GM18499 (cell line): ENCODE measurements around the gene CILP2.

Source experiments
- ATAC-seq: cut with Tn5 transposase; IDR thresholded peaks from one replicate; pipeline ENCODE4 v1.9.1; 2021; ENCODE audit warnings: moderate number of reproducible peaks; ENCODE audit not compliant: insufficient read depth, unreplicated experiment

Gene CILP2

DNA sequence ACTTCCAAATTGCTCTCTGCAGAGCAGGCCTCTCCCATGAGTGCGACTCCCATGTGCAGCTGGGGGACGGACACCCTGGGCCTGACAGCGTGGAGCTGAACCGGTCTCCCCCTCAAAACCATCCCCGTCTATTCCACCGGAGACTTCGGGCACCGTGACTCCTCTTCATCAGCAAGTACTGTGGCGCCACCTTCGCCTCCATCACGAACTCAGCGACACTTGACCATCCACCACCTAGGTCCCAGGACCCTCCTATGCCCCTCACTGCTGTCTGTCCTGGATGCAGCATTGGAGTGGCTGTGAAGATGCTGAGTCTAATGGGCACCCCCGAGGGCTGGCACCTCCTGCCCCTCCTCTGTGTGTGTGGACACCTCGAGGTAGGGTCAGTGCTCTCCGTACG, 20.6 kb downstream of the CILP2 start:
- ATAC-seq: no peak

DNA sequence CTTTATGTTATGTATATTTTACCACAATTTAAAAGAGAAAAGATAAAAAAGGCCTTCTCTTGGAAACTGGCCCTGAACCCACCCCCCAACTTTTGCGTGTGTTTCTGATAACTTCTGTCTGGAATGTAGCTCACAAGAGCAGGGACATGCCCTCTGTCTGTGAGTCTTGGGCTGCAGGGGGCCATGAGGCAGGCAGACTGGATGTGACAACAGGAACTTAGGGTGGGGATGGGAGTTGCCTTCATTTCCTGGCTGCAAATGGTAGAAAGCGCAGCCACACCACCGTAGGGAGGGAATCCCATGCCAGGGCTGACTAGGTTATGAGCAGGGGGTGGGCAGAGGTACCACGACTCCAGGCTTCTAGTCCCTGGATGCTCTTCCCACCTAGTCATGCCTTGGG, 21.9 kb downstream of the CILP2 start:
- no peak for ATAC-seq

DNA sequence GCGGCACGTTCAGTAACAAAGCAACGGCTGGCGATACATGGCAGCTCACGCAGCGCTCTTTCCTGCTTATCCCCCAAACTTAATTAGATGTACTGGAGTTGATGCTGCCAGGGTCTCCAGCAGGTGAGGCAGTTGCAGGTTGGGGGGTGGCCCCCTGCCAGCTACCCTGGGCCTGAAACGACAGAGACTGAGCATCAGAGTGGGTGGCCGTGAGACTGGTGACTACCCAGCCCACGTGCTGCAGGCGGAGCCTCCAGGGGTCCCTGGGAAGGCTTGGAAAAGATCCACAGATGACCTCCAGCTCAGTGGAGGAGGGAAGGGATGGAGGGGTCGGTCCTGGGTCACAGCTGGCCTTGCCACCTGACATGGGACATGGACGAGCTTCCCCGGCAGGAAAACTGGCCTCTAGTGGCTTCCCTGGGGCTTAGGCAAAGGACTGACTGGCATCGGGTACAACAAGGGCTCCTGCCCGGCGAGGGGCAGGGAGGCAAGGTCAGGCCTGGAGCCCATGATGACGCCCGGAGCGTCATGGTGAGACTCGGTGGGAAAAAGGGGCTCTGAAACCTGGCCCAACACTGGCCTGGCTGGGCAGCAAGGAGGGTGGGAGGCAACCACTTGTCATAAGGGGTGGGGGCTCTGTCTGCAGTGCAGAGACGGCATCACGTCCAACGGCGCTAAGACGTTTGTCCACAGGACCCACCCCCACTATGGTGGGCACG, 24.0 kb downstream of the CILP2 start:
- ATAC-seq: no peak

DNA sequence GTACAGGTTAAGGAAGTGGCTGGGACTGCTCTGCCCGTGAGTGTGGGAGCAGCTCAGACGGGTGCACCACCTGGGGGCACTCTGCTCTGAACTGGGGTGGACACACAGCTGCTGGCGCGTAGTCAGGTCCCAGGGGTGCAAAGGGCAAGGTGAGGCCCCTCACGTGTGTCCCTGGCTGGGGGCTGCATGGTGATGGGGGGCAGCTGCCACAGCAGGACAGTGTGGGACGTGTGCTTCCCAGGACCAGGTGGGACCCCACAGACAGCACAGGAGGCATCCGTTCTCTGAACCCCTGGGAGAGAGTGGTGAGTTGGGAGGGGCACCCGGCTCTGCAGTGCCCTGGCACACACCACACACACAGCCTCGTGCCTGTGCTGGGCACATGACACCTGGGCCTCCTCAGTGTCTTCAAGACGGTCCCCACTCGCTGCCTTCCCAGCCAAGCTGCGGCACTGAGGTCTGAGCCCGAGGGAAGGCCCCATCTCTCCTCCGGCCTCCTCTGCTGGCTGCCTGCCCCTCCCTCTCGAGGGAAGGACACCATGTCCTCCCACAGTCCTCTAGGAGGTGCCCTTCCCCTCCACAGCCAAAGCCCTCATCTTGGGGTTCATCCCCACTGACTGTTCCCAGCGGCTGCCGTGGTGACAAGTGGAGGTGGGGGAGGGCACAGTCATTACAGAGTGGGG, 24.7 kb downstream of the CILP2 start:
- no peak for ATAC-seq

DNA sequence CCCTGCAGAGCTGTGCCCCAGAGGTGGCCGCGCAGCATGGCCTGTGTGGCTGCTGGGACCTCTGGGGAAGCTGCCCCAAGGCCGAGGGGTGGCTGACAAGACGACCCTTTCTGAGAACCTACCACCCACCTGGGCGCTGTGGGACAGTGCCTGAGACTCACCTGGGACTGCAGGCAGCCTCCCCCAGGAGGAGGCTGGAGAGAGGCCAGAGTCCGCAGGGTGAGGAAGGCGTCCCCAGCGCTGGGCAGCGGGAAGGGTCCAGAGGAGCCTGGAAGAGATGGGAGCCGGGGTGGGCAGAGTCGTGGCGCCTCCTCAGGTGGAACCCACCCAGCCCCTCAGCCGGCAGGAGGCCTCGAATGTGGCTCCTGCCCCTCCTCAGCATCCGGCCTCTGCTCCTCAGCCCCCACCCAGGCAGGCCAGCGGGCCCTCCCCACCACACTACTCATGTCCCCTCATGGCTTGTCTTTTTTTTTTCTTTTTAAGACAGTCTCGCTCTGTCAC, 25.3 kb downstream of the CILP2 start:
- ATAC-seq: no peak

DNA sequence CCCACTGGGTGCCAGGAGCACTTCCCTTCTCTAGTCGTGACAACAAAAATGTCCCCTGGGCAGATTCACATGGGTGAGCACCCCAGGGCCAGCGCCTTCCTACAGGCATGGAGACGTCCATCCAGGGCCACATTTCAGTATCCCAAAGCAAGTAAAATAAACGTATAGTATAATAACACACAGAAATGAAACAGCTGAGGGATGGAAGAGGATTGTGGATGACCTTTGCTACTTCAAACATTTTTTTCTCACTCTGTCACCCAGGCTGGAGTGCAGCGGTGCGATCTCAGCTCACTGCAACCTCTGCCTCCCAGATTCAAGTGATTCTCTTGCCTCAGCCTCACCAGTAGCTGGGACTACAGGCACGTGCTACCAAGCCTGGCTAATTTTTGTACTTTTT, 28.2 kb downstream of the CILP2 start:
- no peak for ATAC-seq

DNA sequence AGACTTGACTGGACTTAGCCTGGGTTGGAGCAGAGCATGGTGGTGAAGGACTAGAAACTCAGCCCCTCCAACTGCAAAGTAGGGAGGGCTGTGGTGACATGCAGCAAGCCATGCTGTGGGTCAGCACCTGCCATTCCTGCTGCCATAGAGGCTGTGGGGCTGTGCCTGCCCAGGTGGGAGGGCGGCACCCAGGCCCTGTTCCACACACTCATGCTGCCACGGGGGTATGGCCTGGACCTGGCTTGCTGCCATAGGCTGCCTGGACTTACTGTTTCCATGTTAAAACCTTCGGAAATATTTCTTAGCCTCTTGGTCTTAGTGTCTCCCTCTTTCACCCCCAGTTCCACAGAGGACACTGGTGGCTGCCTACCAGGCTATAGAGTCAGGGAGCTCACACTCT, 29.3 kb downstream of the CILP2 start:
- ATAC-seq: no peak

DNA sequence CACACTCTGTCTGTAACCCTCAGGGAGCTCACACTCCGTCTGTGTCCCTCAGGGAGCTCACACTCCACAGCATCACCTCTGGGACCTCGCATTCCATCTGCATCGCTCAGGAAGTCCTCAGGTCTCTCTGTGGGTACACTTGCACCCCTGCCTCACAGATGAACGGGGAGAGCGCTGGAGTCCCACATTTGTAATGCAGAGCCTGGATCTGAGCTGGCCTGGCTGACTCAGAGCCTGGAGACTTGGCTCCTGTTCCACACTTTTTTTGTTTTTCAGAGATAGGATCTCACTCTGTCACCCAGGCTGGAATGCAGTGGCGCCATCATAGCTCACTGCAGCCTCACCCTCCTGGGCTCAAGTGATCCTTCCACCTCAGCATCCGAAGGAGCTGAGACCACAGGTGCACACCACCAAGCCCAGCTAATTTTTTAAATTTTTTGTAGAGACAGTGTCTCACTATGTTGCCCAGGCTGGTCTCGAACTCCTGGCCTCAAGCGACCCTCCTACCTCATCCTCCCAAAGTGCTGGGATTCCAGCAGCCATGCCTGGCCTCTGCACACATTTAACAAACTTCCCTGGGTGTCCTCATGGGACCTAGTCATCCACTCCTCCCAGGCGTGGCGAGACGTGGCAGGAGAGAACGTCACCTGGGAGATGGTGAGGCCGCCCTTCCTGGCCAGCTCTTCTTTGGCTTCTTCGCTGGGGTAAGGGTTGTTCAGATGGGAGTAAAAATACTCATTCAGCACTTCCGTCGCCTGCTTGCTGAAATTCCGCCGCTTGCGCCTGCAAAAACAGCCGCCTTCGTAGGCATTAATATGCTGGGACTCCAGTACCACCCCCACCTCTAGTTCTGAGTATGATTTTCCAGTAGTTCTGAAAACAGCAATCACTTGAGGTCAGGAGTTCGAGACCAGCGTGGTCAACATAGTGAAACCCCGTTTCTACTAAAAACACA, 31.0 kb downstream of the CILP2 start:
- no peak for ATAC-seq

DNA sequence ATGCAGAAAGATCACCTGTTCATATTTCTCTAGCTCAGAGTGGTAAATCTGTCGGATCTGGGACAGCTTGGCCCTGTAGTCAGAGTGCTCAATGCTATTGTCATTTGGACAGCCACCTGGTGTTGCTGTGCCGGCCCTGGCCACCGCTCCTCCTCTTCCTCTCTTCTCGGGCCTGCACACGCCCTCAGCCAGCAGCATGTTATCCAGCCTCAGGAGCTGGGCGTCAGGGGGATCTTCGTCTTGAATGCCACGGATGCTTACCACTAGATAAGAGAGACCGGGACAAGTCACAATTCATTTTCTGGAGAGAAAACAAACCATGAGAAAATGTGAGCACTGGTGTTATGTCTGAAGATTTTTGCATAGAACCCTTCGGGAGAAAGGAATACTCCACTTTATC, 32.5 kb downstream of the CILP2 start:
- ATAC-seq: no peak

DNA sequence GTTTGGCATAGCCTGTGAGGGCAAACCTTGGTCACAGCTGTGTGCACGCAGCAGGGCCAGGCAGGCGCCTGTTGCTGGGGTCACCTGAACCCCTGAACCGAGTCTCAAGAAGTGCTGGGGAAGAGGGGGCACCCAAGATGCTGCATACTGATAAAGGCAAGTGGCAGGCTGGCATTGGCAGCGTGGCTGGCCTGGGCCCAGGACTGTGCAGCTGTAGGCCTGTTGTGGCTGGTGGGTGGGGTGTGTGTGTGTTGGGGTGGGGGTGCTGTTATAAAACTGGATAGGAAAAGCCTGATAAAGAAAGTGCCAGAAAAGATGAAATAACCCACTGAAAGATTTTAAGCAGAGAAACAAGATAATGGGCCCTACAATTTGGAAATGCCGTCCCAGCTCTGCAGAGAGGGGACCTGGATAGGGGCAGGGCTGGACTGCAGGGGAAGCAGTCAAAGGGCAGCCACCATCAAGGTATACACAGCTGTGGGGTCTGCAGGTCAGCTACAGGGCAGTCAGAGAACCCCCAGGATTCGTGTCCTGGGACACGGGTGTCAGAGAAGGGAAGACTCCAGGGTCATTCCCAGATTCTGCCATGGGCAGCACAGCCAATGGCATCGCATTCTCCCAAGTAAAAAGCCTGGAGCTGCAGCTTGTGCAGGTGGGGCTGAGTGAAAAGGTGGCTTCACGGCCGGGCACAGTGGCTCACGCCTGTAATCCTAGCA, 33.2 kb downstream of the CILP2 start:
- ATAC-seq: no peak

DNA sequence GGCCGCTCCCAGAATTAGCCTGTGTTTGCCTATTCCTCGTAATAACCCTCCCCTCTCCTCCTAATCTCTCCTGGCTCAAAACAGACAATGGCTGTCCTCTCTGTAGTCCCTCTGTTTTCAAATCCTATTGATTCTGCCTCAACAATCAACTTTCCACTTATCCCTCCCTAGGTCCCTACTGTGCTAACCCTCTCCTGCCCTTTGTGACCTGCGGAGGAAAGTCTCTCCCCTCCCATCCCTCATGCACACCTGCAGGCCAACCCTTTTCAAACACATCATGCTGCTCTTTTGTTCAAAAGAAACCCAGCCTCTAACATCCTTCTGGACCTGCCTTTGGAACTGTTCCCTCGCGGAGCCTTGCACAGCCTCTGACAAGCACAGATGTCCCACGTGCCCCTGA, 37.3 kb downstream of the CILP2 start:
- no peak for ATAC-seq

DNA sequence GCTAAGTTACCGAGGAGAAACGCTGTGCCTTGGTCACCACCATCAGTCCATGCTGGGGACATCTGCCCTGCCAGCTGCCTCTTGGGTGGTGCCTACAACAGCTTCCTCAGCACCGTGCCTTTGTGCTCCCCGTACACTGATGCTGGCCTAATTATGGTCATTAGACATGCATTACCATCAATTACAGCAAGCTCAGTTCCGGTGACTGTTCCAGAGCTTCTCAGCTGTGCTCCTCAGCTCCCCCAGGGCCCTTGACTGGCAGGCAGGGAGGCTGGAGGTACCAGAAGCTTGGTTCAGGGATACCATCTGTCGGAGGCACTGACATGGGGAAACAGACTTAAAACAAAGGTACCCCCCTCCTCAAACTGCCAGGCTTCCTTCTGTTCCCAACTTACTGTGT, 40.2 kb downstream of the CILP2 start:
- no peak for ATAC-seq

DNA sequence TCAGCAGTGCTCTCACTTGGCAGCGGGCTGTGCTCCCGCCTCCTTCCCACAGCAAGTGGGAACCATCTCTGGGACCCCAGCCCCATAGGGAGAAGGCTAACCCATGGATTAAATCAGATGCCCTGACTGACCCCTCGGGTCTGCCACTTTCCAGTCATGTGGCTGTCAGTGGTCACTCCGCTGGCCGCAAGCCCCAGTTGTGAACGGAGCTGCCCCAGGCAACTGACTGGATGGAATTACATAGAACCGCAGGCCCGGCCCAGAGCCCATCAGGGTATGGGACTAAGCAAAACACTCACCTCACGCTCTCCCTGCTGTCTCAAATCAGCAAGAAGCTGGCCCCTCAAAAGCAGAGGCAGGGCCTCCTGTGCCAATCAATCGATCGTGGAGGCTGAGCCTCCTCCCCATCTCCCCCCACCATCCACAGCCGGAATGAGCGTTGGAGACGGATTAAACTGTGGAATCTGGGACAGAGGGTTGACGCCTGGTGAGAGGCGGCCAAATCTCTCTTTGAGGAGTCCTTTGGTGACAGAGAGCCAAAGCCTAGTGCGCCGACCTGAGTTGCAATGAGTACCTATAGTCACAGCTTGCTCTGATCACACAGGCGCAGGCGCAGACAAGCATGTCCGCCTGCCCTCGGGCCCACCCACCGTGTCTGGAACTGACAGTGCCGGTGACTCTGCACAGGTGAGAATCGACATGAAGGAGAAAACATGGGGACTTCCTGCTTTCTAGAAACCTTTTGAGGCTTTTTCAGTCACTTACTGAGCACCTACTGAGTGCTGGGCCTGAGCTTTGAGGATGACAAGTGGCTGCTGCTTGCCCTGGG, 41.7 kb downstream of the CILP2 start:
- ATAC-seq: no peak

DNA sequence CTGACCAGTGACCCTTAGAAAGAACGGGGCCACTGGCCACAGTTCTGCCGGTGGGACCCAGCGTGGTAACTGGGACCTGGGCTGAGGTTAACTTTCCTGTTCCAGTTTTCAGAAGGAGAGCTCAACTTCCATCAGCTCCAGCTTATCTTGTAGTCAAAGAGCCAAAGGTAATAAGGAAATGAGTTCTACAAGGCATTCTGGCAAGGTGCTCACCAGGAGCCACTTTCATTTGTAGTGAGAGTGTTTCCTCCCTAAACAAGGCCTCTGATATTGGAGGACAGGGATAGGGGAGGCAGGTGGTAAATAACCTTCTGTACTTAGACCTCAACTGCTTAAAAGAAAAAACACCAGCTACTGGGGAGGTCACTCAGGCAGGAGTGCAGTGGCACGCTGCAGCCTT, 42.4 kb downstream of the CILP2 start:
- ATAC-seq: no peak

DNA sequence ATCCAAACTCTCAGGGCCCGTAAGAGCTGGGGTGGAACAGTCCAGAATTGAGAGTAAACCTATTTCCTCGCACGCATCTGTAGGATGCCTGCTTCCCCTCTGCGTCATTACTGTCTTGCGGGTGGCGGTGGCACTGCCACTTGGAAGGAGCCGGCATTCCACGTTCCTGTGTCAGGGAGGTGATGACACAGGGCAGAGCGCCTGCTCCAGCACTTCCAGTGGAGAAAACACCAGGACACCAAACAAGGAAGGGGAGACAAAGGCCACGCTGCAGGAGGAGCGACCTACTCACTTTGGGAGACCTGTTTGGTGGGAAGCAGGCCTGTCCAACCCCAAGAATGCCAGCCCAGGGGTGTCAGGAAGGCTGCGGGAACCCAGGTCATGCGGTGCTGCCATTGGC, 43.3 kb downstream of the CILP2 start:
- no peak for ATAC-seq

DNA sequence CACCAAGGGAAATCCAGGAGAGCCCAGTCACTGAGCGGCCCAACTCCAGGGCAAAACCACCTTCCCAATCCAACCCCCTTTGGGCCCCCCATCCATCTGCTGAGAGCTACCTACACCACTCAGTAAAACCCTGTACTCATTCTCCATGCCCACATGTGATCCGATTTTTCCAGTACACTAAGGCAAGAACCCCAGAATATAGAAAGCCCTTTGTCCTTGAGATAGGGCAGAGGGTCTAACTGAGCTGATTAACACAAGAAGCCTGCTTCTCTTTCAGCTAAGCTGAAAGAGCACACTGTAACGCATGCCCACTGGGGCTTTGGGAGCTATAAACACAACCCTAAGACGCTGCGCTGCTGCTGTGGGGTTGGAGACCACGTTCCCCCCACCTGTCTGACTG, 44.4 kb downstream of the CILP2 start:
- no peak for ATAC-seq

DNA sequence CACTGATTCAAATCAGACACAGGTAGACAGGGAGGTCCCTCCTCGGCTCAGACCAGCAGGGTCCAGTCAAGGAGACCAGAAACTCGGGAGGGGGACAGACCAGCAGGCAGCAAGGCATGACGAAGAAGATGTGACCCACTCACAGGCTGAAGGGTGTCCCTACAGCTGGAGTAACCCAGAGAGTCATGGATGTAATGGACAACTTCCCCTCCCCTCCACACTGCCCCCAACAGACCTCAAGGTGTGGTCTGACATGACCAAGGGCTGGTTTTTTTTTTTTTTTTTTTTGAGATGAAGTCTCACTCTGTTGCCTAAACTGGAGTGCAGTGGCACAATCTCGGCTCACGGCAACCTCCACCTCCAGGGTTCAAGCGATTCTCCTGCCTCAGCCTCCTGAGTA, 46.3 kb downstream of the CILP2 start:
- ATAC-seq: no peak

DNA sequence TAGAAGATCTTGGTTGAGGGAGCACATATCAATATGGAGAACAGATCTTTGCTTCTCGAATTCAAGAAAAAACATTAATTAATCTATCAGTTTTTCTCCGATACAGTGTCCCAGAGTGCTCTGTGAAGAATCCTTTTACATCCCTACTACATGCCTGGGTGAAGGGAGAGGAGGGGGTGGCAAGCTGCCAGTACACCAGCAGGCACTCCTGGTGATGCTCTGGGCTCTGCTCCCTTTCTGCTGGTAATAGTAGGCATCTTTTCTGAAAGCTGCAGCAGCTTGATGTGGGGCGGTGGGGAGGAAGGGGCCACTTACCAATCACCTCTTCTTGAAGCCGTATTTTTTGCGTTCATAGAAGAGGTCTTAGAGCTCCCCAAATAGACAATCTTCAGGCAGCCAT, 49.7 kb downstream of the CILP2 start:
- no peak for ATAC-seq

DNA sequence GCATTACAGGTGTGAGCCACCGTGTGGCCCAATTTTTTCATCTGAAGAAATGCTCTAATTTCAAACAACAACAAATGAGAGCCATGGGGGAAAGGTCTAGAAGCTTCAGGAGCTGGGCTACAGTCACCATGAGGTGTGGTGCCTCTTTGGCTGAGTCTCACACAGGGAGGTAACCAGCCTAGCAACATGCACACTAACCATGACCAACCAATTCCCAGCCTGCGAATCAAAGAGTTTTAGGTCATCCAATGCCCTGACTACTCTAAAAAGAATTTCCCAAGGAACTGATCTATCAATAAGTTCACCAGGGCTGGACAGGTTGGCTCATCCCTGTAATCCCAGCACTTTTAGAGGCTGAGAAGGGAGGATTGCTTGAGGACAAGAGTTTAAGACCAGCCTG, 50.5 kb downstream of the CILP2 start:
- ATAC-seq: no peak
